Ishikawa (cell line): ENCODE data around the gene PRICKLE3.

Source experiments
- CEBPB ChIP-seq: IDR thresholded peaks from 2 replicates; pipeline ENCODE4 v1.6.1; 2012
- CREB1 ChIP-seq: IDR thresholded peaks from 2 replicates; pipeline ENCODE4 v1.6.1; 2012; ENCODE audit warnings: low read depth
- EGR1 ChIP-seq: IDR thresholded peaks from 2 replicates; pipeline ENCODE4 v1.6.1; 2012
- EP300 ChIP-seq: IDR thresholded peaks from 2 replicates; pipeline ENCODE4 v1.6.1; 2012; ENCODE audit warnings: borderline replicate concordance
- FOXM1 ChIP-seq: IDR thresholded peaks from 2 replicates; pipeline ENCODE4 v1.6.1; 2012; ENCODE audit warnings: low read depth, borderline replicate concordance
- MAX ChIP-seq: IDR thresholded peaks from 2 replicates; pipeline ENCODE4 v1.6.1; 2012
- NFIC ChIP-seq: IDR thresholded peaks from 2 replicates; pipeline ENCODE4 v1.6.1; 2012
- RAD21 ChIP-seq: IDR thresholded peaks from 2 replicates; pipeline ENCODE4 v1.6.1; 2012; ENCODE audit warnings: low read depth
- REST ChIP-seq: IDR thresholded peaks from 2 replicates; pipeline ENCODE4 v1.6.1; 2012; ENCODE audit warnings: low read depth, mild to moderate bottlenecking
- TAF1 ChIP-seq: IDR thresholded peaks from 2 replicates; pipeline ENCODE4 v1.6.1; 2012; ENCODE audit warnings: low read depth, mild to moderate bottlenecking
- TCF12 ChIP-seq: IDR thresholded peaks from 2 replicates; pipeline ENCODE4 v1.6.1; 2012; ENCODE audit warnings: low read depth
- YY1 ChIP-seq: IDR thresholded peaks from 2 replicates; pipeline ENCODE4 v1.6.1; 2012; ENCODE audit warnings: low read depth
- ZBTB7A ChIP-seq: IDR thresholded peaks from 2 replicates; pipeline ENCODE4 v1.6.1; 2012; ENCODE audit warnings: low read depth
- TF ChIP-seq, protein P1 (sequence below): IDR thresholded peaks from 2 replicates; pipeline ENCODE4 v1.6.1; 2012

DNA sequence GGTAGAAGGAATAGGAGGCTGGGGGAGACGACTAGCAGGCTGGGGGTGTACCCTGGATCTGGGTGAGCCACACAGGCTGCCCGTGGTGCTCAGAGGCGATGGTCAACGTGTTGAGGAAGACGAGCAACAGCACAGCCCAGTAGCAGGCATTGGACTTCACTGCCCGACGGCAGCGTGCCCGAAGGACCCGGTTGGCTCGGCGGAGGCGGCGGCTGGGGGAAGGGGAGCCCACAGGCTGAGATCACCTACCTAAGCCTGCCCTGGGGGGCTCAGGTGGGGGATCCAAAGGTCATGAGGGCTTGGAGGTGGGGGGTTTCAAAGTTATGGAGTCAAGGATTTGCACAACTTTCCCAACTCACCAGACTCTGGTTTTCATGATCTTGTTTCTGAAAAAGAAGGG is 39.7 kb upstream of the PRICKLE3 start:
- TF ChIP-seq TAF1: no peak
- no peak for TF ChIP-seq RAD21
- TF ChIP-seq MAX: no peak
- no peak for TF ChIP-seq EGR1
- TF ChIP-seq YY1: no peak
- TF ChIP-seq TCF12: no peak
- no peak for TF ChIP-seq EP300
- TF ChIP-seq CEBPB: no peak
- no peak for TF ChIP-seq NFIC
- no peak for TF ChIP-seq REST
- TF ChIP-seq, protein P1, sequence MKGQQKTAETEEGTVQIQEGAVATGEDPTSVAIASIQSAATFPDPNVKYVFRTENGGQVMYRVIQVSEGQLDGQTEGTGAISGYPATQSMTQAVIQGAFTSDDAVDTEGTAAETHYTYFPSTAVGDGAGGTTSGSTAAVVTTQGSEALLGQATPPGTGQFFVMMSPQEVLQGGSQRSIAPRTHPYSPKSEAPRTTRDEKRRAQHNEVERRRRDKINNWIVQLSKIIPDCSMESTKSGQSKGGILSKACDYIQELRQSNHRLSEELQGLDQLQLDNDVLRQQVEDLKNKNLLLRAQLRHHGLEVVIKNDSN: no peak
- TF ChIP-seq ZBTB7A: no peak
- no peak for TF ChIP-seq CREB1
- no peak for TF ChIP-seq FOXM1
